ENCODE results near the gene RAB8B.

Gene RAB8B

GRCh38 chr15:63277038-63277892, 87.9 kb downstream of the RAB8B start, which contains the start of gene APH1B:
TSS of gene APH1B (plus strand) at chr15:63277605. CDS start at chr15:63277624, 19 bp downstream.
- DNase-seq = peak; percentile 75 to 87

- DNase-seq = no peak
Measured at GRCh38 chr15:63277893-63278456, 88.6 kb downstream of the RAB8B start.

- no peak for DNase-seq
Measured at GRCh38 chr15:63283126-63283525, 93.7 kb downstream of the RAB8B start.

DNA sequence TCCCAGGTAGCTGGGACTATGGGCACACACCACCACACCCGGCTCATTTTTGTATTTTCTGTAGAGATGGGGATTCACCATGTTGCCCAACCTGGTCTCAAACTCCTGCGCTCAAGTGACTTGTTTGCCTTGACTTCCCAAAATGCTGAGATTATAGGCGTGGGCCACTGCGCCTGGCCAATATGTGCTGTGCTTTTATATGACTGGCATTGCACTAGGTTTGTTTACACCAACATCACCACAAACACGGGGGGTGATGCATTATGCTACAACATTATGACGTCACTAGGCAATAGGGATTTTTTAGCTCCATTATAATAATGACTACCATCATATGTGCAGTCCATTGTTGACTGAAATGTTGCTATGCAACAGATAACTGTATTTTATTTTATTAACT, 94.9 kb downstream of the RAB8B start:
- no peak for DNase-seq

DNA sequence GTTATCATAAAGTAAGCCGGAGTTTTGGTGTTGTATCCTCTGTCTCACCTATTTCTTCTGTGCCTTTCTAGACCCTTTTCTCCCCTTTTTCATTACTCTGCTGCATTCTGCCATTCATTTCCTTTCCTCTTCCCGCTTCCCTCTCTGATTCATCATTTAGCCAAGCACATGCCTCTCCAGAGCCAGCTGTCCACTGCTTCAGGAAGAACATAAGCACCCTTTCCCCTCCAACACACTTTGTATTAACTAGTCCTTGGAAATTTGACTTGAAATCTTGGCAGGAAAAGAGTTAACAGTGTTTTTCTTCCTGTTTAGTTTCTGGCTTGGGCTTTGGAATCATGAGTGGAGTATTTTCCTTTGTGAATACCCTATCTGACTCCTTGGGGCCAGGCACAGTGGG, 97.7 kb downstream of the RAB8B start:
- DNase-seq = no peak

DNA sequence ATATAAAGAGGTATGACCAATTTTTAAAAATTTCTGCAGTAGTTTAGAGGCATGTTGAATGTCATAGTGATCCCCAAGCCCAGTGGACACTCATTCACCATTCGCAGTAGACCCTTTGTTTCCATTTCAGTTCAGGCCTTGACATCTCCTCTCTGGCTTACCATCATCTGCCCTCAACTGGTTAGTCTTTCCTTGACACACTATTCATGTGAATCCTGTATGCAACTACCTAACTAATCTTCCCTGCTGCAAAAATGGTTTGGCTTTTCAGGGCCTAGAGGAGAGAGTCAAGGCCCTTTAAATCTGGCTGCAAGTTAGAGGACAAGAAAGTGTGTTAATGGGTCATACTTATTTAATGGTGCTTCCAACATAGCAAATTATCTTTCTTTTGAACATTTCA, 98.9 kb downstream of the RAB8B start:
- DNase-seq = no peak

DNA sequence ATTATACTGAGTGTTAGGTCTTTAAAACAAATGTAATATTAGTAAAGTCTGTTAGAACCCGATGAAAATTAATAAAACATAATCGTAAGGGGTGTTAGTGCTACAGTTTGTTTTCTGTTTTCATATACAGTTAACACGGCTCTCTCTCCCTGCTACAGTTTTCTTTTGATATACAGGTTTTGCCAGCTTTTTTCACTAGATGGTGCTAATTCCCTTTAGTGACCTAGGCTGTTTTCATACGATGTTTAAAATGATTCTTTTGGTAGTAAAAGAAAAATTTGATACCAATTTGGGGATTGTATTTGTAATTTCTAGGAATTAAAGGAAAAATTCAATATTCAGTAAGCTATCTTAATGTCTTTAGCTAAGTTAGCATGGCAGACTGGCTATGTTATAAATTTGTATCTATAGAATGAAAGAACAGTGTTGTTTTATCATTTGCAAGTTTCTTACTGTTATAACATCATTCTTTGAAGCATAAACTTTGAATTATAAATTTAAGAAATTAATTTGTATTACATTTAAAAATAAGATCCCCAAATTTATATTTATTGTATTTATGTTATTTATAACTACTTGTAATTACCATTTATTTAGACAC, 99.5 kb downstream of the RAB8B start:
- DNase-seq = no peak

DNA sequence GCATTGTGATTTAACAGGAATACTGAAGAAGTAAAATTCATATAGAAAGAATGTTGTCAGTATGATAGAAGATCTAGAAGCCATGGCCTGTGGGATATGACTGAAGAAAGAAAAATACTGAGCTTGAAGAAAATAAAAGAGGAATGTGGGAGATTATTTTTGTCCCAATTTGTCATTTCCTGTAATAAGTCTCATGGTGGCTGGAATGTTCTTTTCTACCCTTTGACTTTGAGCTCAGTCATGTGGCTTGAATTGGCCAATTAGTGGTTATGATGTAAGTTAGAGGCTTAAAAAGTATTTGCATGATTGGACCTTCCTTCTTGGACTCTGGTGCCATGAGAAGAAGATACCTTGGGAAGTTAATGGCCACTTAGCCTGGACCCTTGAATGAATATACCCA, 102.1 kb downstream of the RAB8B start:
- no peak for DNase-seq

DNA sequence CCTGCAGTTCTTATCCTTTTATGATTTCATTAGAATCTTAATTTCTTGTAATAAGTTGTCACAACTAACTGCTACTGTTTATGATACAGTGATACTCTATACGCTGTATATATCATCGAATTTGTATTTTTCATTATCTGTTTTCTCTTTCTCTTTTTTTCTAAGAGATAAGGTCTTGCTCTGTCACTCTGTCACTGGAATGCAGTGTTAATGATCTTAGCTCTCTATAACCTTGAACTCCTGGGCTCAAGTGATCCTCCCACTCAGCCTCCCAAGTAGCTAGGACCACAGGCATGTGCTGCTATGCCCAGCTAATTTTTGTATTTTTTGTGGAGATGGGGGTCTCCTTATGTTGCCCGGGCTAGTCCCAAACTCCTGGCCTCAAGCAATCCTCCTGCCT, 102.8 kb downstream of the RAB8B start:
- no peak for DNase-seq

DNA sequence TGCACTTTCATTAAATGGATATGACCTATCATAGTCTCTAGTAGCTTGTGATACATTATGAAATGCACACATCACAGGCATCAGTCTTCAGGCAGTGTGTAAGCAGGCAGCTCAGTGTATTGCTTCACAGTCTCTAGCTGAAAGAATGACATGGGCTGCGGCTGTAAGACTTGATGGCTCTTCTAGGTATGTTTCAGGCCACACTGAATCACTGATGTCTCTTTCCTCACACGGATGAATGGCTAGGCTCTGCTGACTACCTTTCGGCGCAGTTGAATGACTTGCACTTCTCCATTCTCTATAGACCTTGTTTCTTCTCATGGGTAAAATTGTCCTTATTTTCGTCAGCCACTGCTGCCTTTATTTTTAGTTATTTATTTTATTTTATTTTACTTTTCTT, 103.4 kb downstream of the RAB8B start:
- no peak for DNase-seq

GRCh38 chr15:63294359-63294758, 105.0 kb downstream of the RAB8B start:
- no peak for DNase-seq

DNA sequence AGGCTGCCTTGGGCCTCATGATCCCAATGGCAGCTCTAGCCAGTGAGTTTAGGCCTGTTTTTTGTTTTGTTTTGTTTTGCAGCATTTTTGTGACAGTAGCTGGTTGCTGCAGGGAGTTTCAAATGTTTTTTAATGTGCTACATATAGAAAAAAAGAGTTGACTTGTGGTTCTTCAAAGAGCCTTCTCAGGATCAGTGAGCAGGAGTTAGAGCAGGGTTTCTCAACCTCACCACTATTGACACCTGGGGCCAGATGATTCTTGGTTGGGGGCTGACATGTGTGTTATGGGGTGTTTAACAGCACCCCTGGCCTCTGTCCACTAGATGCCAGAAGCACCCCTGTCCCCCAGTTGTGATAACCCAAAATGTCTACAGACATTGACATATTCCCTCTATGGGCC, 105.9 kb downstream of the RAB8B start:
- no peak for DNase-seq

- DNase-seq = no peak
Measured at GRCh38 chr15:63296195-63296594, 106.8 kb downstream of the RAB8B start.

DNA sequence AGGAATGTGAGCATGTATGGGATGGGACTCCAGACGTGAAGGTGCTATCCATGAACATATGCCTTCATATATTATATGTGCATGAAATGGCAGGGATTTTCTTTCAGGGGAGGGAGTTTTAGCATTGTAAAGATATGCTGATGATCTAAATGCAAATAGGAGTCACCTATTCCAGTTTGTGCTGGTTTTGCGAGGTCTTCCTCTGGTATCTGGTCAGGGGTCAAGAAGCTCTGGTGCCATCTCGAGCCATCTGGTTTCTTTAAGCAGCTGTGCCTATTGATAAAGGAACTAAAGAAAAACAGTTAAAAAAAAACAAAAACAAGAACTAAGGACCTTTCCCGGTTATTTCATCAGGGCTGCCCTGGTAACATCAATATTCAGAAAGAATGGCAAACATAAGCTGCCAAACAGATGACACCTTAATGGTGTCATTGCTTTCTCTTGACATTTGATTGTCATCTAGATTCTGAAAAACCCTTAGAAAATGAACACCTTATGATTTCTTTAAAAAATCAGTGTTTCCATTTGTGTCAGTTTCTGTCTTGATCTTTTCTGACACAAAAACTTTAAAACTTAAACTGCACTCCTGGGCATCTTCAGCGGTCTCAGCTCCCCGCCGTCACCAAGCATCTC, 110.7 kb downstream of the RAB8B start:
- no peak for DNase-seq

- no peak for DNase-seq
Measured at GRCh38 chr15:63301088-63301487, 111.7 kb downstream of the RAB8B start.

- no peak for DNase-seq
Measured at GRCh38 chr15:63305260-63305659, 115.9 kb downstream of the RAB8B start.

GRCh38 chr15:63306492-63307073, 117.2 kb downstream of the RAB8B start:
- DNase-seq = no peak

GRCh38 chr15:63308491-63308890, 119.1 kb downstream of the RAB8B start:
- no peak for DNase-seq

DNA sequence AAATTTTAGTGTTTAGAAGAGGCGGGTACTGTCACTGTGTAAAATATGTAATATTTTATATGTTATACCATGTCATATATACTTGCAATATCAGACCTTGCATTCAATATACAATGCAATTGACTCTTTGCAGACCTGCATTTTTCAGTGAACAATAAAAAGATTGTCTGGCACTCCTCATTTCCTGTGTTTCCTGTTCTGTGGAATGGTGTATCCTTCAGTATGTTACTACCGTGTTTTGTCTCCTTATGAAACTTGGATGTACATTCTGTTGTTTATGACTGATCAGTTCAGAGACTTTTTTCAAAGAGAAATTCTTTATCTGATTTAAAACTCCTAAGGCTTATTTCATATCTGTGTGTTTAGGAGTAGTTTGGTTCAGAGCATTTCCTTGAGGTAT, 119.5 kb downstream of the RAB8B start:
- DNase-seq = no peak

DNA sequence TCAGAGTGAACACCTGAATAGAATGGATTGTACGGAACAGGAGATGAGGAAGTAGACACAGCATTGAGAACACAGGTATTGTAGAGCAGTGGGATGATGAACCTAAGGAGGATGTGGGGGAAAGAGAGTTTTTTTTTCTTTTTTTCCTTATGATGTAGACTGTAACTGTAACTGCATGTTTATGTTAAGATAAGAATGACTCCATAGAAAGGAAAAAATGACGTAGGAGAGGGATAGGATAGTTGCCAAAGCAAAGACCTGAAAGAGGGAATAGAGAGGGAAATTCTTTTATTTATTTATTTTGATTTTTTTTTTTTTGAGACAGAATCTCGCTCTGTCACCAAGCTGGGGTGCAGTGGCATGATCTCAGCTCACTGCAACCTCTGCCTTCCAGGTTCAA, 121.2 kb downstream of the RAB8B start:
- DNase-seq = no peak

DNA sequence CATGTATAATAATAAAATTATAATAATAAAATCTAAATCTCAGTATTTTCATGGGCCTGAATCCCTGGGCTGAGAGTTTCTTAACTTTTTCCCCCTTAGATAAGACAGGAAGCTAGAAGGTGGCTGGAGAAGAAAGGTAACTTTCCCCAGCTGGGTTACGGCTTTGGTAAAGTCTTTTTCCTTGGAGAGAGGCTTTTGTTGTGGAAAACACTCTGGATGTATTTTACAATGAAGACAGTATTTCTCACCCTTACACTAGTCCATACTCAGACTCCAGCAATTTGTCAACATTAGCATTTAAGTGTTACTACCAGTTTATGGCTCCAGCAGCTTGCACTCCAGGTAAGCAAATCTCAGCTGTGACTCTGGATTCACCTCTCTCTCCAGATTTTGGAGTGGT, 122.9 kb downstream of the RAB8B start:
- DNase-seq = no peak

DNA sequence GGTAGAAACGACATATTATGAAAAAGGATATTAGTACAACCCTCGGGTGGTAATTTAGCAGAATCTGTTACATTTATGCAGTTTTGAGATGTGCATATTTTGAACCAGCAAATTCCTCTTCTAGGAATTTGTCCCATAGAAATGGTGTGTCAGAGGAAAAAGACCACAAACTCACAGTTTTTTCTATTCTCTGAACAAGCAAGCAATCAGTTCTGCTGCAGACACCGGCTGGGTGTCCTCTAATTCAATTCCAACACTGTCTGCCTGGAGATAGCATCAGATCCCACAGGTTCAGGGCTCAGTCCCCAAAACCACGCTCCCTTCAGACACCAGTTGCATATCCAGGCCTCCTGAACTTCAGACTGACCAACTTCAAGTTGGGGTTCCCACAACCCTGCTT, 124.4 kb downstream of the RAB8B start:
- DNase-seq = no peak

DNA sequence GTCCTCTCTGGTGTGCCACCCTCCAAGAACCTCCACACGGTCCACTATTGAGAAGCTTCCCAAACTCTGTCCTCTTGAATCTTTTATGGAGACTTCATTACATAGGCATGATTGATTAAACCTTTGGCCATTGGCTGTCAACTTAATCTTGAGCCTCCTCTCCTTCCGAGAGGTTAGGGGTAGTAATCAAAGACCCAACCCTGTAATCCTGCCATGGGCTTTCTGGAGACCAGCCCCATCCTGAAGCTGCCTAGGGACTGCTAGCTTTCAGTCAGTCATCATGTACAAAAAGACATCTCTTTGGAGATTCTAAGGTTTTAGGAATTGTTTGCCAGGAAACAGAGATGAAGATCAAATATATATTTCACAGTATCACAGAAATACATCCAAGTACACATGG, 125.0 kb downstream of the RAB8B start:
- no peak for DNase-seq

Data from activated CD4-positive, alpha-beta T cell treated with anti-CD3 and anti-CD28 coated beads for 4 hours (primary cell).